Tracheal epithelial cell (primary cell): ENCODE data around the gene TGM3. TPM values are rescaled to one million over a fixed set of nuclear protein-coding genes. Genes with fewer than 3 reads are reported as not detected.

Experiments used
- total RNA-seq: library from RNA; depleted of rRNA; stranded (reverse); fragments of >200 nt; gene quantifications from 2 replicates; pipeline ENCODE4 v1.2.1, GENCODE V29; 2014

Gene TGM3
- total RNA-seq = under 0.01 and 0.43 TPM in 2 replicates

DNA sequence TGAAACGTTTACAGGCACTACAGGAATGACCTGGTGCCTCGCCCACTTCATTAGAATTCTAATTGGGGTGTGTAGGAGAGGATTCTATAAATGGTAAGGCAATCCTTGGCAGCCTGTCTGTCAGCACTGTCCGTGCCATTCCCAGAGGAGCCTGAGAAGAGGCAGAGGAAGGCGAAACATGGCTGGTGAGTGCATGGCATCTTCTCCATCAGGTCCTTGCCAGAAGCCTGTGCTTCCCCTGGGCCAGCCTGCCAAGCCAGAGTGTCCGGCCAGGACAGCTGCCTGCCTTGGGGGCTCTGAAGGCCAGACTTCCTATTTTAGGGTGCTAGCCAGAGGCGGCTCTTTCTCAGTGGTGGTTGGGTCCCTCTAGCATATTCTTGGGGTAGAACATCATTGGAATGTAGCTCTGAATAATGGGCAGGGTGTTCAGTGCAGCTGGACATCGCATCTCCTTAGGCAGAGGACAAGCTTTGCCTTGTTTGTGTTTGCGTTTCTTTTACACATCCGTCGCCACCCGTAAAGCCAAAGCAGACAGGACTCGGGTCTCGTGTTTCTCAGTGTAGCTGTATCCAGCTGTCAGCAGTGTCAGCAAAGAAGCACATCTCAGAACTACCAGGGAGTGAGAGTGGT, at the start of gene TGM3:
TSS of gene TGM3 (plus strand) at position 116 of the 630 bp plus-strand sequence. CDS start at position 179, 63 bp downstream.

DNA sequence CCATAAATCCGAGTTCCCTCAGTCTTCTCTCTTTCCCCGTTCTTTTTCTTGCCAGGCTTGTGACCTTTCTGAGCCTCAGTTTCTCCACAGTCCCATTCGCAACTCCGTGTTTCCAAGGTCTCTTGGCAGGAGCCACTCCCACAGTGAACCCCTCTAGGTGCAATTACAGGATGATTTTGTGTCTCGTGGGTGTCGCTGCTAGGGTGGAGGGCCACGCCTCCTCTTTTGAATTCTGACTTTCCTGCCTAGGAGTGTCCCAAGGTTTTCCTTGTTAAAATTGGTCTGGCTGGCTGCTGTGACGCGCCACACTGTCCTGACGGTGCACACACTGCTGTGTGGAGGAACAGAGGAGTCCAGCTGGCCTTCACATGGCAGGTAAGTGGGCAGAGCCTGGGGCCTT, 84.8 kb downstream of the TGM3 start, which contains the start of gene TGM6:
TSS of gene TGM6 (plus strand) at position 301 of the 400 bp plus-strand sequence. CDS start at position 369, 68 bp downstream.

Other genes with a start within 250 kb of the TGM3 start
- gene STK35, start 194.2 kb upstream of the TGM3 start, total RNA-seq = 21.2 and 35.4 TPM in 2 replicates
- not detected in 2 replicates for gene TGM6, start 84.9 kb downstream of the TGM3 start, total RNA-seq
- gene SNRPB, start 174.8 kb downstream of the TGM3 start, total RNA-seq = 289 and 325 TPM in 2 replicates
- gene ZNF343, start 212.9 kb downstream of the TGM3 start, total RNA-seq = 8.9 and 15.3 TPM in 2 replicates
- gene TMC2, start 240.6 kb downstream of the TGM3 start, total RNA-seq = not detected in 2 replicates